ENCODE measurements around the gene ATP9A.
"Not testable (repeated sequence)": the region's sequence is repeated elsewhere in the genome, so short reads cannot be mapped to it uniquely, and the experiment has no call there.

Gene ATP9A

GRCh38 chr20:51801122-51801822, 33.1 kb upstream of the ATP9A start:
- Mint-ChIP-seq H3K9me3 (no peaks in the 10 kb centered on the region), H3K4me3 (peak overlapping the region; percentile 77 to 83)
- DNase-seq, result no peak

GRCh38 chr20:51800872-51801121, 32.6 kb upstream of the ATP9A start:
- Mint-ChIP-seq H3K9me3 (no peaks in the 10 kb centered on the region), H3K4me3 (peak overlapping the region; percentile 77 to 83), H3K4me1 (ENCODE audit: low read depth in 2 of 2) (peaks cover 6 to 8% of the 10 kb centered on the region in 2 donors), H3K27ac (no peak overlapping the region), H3K36me3 (ENCODE audit: insufficient read depth) (no peaks in the 10 kb centered on the region), H3K27me3 (peaks cover 47 to 80% of the 10 kb centered on the region in 2 donors)
- ATAC-seq (replicated peaks) (no peak), DNase-seq (no peak)

More at GRCh38 chr20:51801122-51801822, 33.1 kb upstream of the ATP9A start:
- ATAC-seq (replicated peaks), result no peak
- peaks cover 6 to 8% of the 10 kb centered on the region in 2 donors for H3K4me1 Mint-ChIP-seq (ENCODE audit: low read depth in 2 of 2)
- no peak overlapping the region for H3K27ac Mint-ChIP-seq
- no peaks in the 10 kb centered on the region for H3K36me3 Mint-ChIP-seq (ENCODE audit: insufficient read depth)
- H3K27me3 Mint-ChIP-seq, result peaks cover 51 to 80% of the 10 kb centered on the region in 2 donors

- peak; percentile 75 for ATAC-seq (replicated peaks)
Observed at GRCh38 chr20:51800060-51800871, 32.1 kb upstream of the ATP9A start.

GRCh38 chr20:51799401-51799860, 31.2 kb upstream of the ATP9A start:
- ATAC-seq (replicated peaks) (no peak), DNase-seq (no peak)
- H3K27me3 Mint-ChIP-seq, result peaks cover 39 to 74% of the 10 kb centered on the region in 2 donors
- H3K27ac Mint-ChIP-seq, result no peak overlapping the region
- no peak overlapping the region for H3K4me3 Mint-ChIP-seq
- H3K4me1 Mint-ChIP-seq (ENCODE audit: low read depth in 2 of 2), result peaks cover 6 to 8% of the 10 kb centered on the region in 2 donors
- H3K36me3 Mint-ChIP-seq (ENCODE audit: insufficient read depth), result no peaks in the 10 kb centered on the region
- H3K9me3 Mint-ChIP-seq, result no peaks in the 10 kb centered on the region

More at GRCh38 chr20:51800060-51800871, 32.1 kb upstream of the ATP9A start:
- Mint-ChIP-seq H3K27me3 (peaks cover 45 to 81% of the 10 kb centered on the region in 2 donors), H3K4me1 (ENCODE audit: low read depth in 2 of 2) (peaks cover 6 to 8% of the 10 kb centered on the region in 2 donors), H3K27ac (no peak overlapping the region), H3K4me3 (peak overlapping the region; percentile 77 to 83), H3K9me3 (no peaks in the 10 kb centered on the region), H3K36me3 (ENCODE audit: insufficient read depth) (no peaks in the 10 kb centered on the region)
- peak; percentile 49 to 62 (median 54) for DNase-seq

GRCh38 chr20:51797357-51798025, 29.3 kb upstream of the ATP9A start:
- no peak for DNase-seq
- no peak for ATAC-seq (replicated peaks)
- H3K9me3 Mint-ChIP-seq, result no peaks in the 10 kb centered on the region
- H3K27ac Mint-ChIP-seq, result no peak overlapping the region
- peaks cover 6 to 8% of the 10 kb centered on the region in 2 donors for H3K4me1 Mint-ChIP-seq (ENCODE audit: low read depth in 2 of 2)
- H3K36me3 Mint-ChIP-seq (ENCODE audit: insufficient read depth), result no peaks in the 10 kb centered on the region
- H3K4me3 Mint-ChIP-seq, result no peak overlapping the region
- H3K27me3 Mint-ChIP-seq, result peaks cover 35 to 70% of the 10 kb centered on the region in 2 donors

- Mint-ChIP-seq H3K36me3 (ENCODE audit: insufficient read depth) (no peaks in the 10 kb centered on the region), H3K27me3 (peaks cover 31 to 61% of the 10 kb centered on the region in 2 donors)
- no peak for ATAC-seq (replicated peaks)
Observed at GRCh38 chr20:51796340-51796739, 28.1 kb upstream of the ATP9A start.

GRCh38 chr20:51792960-51793359, 24.8 kb upstream of the ATP9A start:
- DNase-seq (no peak), ATAC-seq (replicated peaks) (no peak)
- Mint-ChIP-seq H3K27me3 (peaks cover 11 to 54% of the 10 kb centered on the region in 2 donors), H3K4me3 (no peak overlapping the region), H3K27ac (no peak overlapping the region), H3K9me3 (no peaks in the 10 kb centered on the region), H3K4me1 (ENCODE audit: low read depth in 2 of 2) (no peaks in the 10 kb centered on the region), H3K36me3 (ENCODE audit: insufficient read depth) (no peaks in the 10 kb centered on the region)

More at GRCh38 chr20:51796340-51796739, 28.1 kb upstream of the ATP9A start:
- peaks cover 6 to 7% of the 10 kb centered on the region in 2 donors for H3K4me1 Mint-ChIP-seq (ENCODE audit: low read depth in 2 of 2)
- H3K9me3 Mint-ChIP-seq, result no peaks in the 10 kb centered on the region
- H3K27ac Mint-ChIP-seq, result no peak overlapping the region
- H3K4me3 Mint-ChIP-seq, result no peak overlapping the region
- DNase-seq, result no peak

- no peaks in the 10 kb centered on the region for H3K36me3 Mint-ChIP-seq (ENCODE audit: insufficient read depth)
- H3K27ac Mint-ChIP-seq, result no peak overlapping the region
- no peak overlapping the region for H3K4me3 Mint-ChIP-seq
- ATAC-seq (replicated peaks) (no peak), DNase-seq (no peak)
- no peaks in the 10 kb centered on the region for H3K9me3 Mint-ChIP-seq
- no peaks in the 10 kb centered on the region for H3K4me1 Mint-ChIP-seq (ENCODE audit: low read depth in 2 of 2)
- peaks cover 6 to 49% of the 10 kb centered on the region in 2 donors for H3K27me3 Mint-ChIP-seq
Observed at GRCh38 chr20:51791626-51792025, 23.4 kb upstream of the ATP9A start.

GRCh38 chr20:51790256-51790655, 22.1 kb upstream of the ATP9A start:
- no peak for DNase-seq
- no peak overlapping the region for H3K4me3 Mint-ChIP-seq
- ATAC-seq (replicated peaks), result no peak
- no peak overlapping the region for H3K27ac Mint-ChIP-seq
- no peaks in the 10 kb centered on the region for H3K36me3 Mint-ChIP-seq (ENCODE audit: insufficient read depth)
- H3K4me1 Mint-ChIP-seq (ENCODE audit: low read depth in 2 of 2), result no peaks in the 10 kb centered on the region
- no peaks in the 10 kb centered on the region for H3K9me3 Mint-ChIP-seq
- peaks cover 6 to 40% of the 10 kb centered on the region in 2 donors for H3K27me3 Mint-ChIP-seq

GRCh38 chr20:51789434-51789833, 21.2 kb upstream of the ATP9A start:
- Mint-ChIP-seq H3K4me1 (ENCODE audit: low read depth in 2 of 2) (no peaks in the 10 kb centered on the region), H3K36me3 (ENCODE audit: insufficient read depth) (no peaks in the 10 kb centered on the region), H3K9me3 (no peaks in the 10 kb centered on the region), H3K4me3 (no peak overlapping the region), H3K27me3 (peaks cover 6 to 40% of the 10 kb centered on the region in 2 donors), H3K27ac (no peak overlapping the region)
- no peak for DNase-seq
- ATAC-seq (replicated peaks), result no peak

GRCh38 chr20:51788822-51789221, 20.6 kb upstream of the ATP9A start:
- Mint-ChIP-seq H3K36me3 (ENCODE audit: insufficient read depth) (no peaks in the 10 kb centered on the region), H3K27ac (no peak overlapping the region), H3K9me3 (no peaks in the 10 kb centered on the region), H3K4me3 (no peak overlapping the region), H3K27me3 (peaks cover 6 to 40% of the 10 kb centered on the region in 2 donors), H3K4me1 (ENCODE audit: low read depth in 2 of 2) (peaks cover 0 to 1% of the 10 kb centered on the region in 2 donors)
- ATAC-seq (replicated peaks) (no peak), DNase-seq (no peak)

GRCh38 chr20:51784299-51784698, 16.1 kb upstream of the ATP9A start:
- peaks cover 9 to 18% of the 10 kb centered on the region in 2 donors for H3K27me3 Mint-ChIP-seq
- ATAC-seq (replicated peaks) (no peak), DNase-seq (no peak)
- H3K4me1 Mint-ChIP-seq (ENCODE audit: low read depth in 2 of 2), result peaks cover 0 to 1% of the 10 kb centered on the region in 2 donors
- no peaks in the 10 kb centered on the region for H3K36me3 Mint-ChIP-seq (ENCODE audit: insufficient read depth)
- no peaks in the 10 kb centered on the region for H3K9me3 Mint-ChIP-seq
- H3K27ac Mint-ChIP-seq, result no peak overlapping the region
- no peak overlapping the region for H3K4me3 Mint-ChIP-seq

- not testable (repeated sequence) for H3K4me1 Mint-ChIP-seq (ENCODE audit: low read depth in 2 of 2); H3K27ac Mint-ChIP-seq; H3K36me3 Mint-ChIP-seq (ENCODE audit: insufficient read depth); DNase-seq; ATAC-seq (replicated peaks); H3K9me3 Mint-ChIP-seq; H3K4me3 Mint-ChIP-seq
- H3K27me3 Mint-ChIP-seq, result peaks cover 9 to 29% of the 10 kb centered on the region in 2 donors
Observed at GRCh38 chr20:51778229-51778759, 10.1 kb upstream of the ATP9A start.
